Caki2 (cell line): ENCODE measurements around the gene SLC46A3. TPM values are rescaled to one million over a fixed set of nuclear protein-coding genes. Genes with fewer than 3 reads are reported as not detected.
A peak's percentile ranks its signal among the peaks of the same experiment; 100 is the strongest.
"Not testable (repeated sequence)": the region's sequence is repeated elsewhere in the genome, so short reads cannot be mapped to it uniquely, and the experiment has no call there.

ENCODE experiments used
- DNase-seq: peaks from one replicate; pipeline ENCODE4 v3.0.0-alpha.2; 2015; ENCODE audit warnings: low read depth
- in situ Hi-C: cut with HindIII; loops from 2 replicates; pipeline ENCODE4 v1.10.0; 2016; ENCODE audit warnings: low sequenced_read_pairs, low pct_unique_long_range_greater_than_20kb, mixed read lengths
- total RNA-seq: library from RNA; depleted of rRNA; stranded (reverse); fragments of >200 nt; shearing (Covaris generic); gene quantifications from 2 replicates; pipeline ENCODE4 v1.2.3, GENCODE V29; 2014; ENCODE audit warnings: low replicate concordance; rRNA removed

SLC46A3 gene, protein sequence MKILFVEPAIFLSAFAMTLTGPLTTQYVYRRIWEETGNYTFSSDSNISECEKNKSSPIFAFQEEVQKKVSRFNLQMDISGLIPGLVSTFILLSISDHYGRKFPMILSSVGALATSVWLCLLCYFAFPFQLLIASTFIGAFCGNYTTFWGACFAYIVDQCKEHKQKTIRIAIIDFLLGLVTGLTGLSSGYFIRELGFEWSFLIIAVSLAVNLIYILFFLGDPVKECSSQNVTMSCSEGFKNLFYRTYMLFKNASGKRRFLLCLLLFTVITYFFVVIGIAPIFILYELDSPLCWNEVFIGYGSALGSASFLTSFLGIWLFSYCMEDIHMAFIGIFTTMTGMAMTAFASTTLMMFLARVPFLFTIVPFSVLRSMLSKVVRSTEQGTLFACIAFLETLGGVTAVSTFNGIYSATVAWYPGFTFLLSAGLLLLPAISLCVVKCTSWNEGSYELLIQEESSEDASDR
- 1.8 and 2.3 TPM in 2 replicates for total RNA-seq

GRCh38 chr13:28718543-28719226 lies at the start of gene SLC46A3:
SLC46A3 (minus strand) TSS chr13:28718970; CDS start chr13:28717998, 972 bp downstream.
- peak; percentile 94 for DNase-seq
- in situ Hi-C loops: no loop called here

DNA sequence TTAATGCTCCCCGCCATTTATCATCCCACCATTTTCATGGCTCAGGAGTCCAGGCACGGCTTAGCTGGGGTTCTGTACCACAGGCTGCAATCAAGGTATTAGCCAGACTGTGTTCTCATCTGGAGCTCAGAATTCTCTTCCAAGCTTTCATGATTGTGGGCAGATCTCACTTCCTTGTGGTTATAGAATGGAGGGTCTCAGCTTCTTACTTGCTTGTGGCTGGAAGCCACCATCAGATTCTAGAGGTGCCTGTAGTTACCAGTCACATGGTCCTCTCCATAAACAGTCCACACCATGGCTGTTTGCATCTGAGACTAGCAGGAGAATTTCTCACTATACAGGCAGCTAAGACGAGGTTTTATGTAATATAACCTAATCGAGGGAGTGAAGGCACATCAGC lies 45.1 kb upstream of the SLC46A3 start:
- in situ Hi-C loops: no loop called here
- no peak for DNase-seq

- in situ Hi-C loops: no loop called here
- DNase-seq: no peak
Observed at GRCh38 chr13:28761586-28761985, 42.8 kb upstream of the SLC46A3 start.

GRCh38 chr13:28755546-28755870 lies 36.7 kb upstream of the SLC46A3 start:
- in situ Hi-C loops: no loop called here
- no peak for DNase-seq

DNA sequence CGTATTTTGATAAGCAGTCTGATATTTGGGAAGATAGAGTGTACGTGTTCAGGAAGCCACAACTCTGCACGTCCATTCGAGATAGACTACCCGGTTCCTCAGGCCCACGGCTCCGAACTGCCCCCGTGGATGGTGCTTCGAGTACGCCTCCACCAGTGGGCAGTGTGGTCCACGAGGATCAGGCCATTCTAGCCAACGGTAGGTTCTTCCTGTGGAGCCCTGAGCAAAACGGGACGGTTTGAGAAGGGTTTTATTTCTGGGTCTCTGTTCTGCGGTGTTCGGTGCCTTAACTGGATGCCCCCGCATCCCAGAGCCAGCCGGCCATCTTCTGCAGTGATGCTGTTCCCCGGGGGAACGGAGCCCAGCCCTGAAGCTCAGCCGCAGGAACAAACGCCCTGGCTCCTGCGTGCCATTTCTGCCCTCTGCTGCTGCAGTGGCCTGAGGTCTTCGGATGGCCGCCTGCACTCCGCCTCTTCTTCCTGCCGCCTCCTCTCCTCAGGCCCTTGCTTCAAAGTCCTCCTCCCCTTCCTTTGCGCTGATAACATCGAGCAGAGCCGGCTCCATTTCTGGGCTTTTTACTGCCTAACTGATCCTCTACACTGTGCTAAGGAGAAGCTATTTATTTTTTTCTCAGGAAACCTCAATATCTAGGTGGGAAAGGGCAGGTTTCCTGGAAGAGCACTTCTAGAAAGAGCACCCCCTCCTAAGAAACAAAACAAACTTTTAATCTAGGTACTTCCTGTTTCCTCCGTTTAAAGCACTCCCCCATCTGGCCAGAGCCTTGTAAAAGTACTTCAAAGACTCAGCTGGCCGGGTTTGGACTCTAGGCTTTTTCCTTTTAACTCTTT lies 36.2 kb upstream of the SLC46A3 start:
- in situ Hi-C loops: no loop called here
- no peak for DNase-seq

GRCh38 chr13:28753946-28754345 lies 35.2 kb upstream of the SLC46A3 start:
- DNase-seq: no peak
- in situ Hi-C loops: no loop called here

GRCh38 chr13:28753208-28753892 lies 34.6 kb upstream of the SLC46A3 start:
- in situ Hi-C loops: no loop called here
- peak; percentile 73 for DNase-seq

DNA sequence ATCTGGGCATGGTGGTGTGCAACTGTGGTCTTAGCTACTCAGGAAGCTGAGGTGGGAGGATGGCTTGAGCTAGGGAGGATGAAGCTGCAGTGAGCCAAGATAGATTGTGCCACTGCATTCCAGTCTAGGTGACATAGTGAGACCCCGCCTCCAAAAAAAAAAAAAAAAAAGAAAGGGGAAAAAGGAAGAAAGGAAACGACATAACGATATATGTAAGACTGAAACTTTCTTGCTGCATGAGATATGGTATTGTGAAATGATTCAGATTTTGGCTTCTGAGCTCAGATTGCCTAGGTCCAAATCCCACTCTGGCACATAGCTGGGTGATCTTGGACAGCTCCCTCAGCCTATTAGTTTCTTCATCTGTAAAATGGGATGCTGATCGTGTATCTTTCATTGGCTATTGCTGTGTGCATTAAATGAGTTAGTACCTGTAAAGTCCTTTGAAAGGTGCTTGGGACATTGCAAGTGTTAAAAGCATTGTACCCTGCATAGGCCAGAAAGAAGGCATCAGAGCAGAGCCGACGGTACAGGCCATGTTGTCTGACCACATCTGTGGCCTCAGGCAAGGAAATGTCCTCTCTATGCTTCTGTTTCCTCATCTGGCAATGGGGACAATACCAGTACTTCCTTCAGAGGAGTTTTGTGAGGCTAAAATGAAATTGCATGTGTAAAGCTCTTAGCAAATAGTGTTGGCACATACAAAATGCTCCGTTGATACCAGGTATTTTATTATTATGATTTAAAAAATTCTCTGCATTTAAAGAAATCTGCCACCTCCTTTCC lies 32.6 kb upstream of the SLC46A3 start:
- DNase-seq: peak; percentile 7
- in situ Hi-C loops: no loop called here

DNA sequence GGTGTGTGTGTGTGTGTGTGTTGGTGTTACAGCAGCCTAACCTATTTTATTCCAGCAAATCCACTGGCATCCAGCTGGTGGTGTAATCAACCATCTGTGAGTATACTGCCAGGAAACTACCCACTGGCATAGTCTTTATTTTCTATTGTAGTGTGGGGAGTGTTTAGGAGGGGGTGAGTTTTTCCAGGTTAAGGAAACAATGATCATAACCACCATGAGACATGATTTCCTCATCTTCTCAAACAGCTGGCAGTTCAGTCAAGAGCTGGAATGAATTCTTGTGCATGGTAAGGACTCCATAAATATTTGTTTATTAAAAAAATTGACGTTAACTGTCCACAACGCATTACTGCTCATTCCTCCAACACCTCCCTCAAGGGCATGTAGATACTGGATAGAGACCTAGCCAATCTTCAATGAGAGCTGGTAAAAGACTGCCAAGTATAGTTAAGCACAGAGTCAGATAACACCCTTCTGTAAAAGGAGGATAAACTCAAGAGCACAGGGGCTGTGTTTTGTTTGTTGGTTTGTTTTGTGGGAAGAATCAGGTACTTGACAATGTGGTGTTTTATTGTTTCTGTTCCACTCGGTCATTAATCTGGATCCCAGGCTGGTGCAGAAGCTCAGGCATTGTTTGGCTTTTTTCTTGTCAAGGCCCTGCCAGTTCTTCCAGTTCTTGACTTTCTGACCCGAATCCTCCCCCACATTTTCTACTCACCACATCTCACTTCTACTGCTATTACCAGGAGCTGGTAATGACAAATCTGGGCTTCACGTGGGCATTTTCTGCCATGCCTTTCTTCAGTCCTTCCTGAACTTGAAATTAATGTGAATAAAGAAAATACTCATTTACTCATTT lies 31.6 kb upstream of the SLC46A3 start:
- in situ Hi-C loops: no loop called here
- no peak for DNase-seq

GRCh38 chr13:28747851-28748250 lies 29.1 kb upstream of the SLC46A3 start:
- DNase-seq: no peak
- in situ Hi-C loops: no loop called here

DNA sequence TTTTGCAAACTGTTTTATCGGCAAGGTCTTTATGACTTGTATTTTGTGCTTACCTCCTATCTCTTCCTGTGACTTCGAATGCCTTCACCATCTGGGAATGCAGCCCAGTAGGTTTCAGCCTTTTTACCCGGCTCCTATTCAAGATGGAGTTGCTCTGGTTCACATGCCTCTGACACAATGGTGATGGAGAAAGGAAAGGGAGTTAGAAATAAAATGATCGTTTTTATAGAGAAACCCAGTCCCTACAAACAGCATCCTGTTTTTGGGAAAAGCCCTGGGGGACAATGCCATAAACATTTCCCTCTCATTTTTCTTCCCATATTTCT lies 27.5 kb upstream of the SLC46A3 start:
- DNase-seq: no peak
- in situ Hi-C loops: no loop called here

DNA sequence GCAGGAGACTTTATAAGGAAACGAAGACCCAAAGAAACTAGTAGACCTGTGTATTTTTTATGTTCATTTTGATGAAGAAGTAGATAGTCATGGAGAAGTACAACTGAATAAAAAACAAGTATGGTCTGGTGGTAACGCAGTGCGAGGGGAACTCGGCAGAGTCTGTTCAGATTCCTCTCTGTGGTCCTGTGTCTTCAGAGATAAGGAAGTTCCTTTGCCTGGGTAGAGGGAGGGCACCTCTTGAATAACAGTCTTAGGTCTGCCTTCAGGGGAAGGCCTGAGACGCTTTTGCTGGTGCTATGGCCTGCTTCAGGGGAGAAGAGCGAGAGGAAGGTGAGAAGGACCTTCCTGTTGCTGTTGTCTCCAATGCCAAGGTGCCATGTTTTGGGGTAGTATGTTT lies 25.9 kb upstream of the SLC46A3 start:
- DNase-seq: no peak
- in situ Hi-C loops: no loop called here

GRCh38 chr13:28744091-28744536 lies 25.3 kb upstream of the SLC46A3 start:
- in situ Hi-C loops: no loop called here
- DNase-seq: no peak

- DNase-seq: no peak
- in situ Hi-C loops: no loop called here
Observed at GRCh38 chr13:28743499-28744083, 24.8 kb upstream of the SLC46A3 start.

- in situ Hi-C loops: no loop called here
Observed at GRCh38 chr13:28743020-28743419, 24.2 kb upstream of the SLC46A3 start.

GRCh38 chr13:28742445-28742844 lies 23.7 kb upstream of the SLC46A3 start:
- DNase-seq, in situ Hi-C loops: not testable (repeated sequence)

More at GRCh38 chr13:28743020-28743419, 24.2 kb upstream of the SLC46A3 start:
- DNase-seq: no peak
